HG03196 (cell line): ENCODE data around the gene OPN1MW2.
"Not testable (repeated sequence)": the region's sequence is repeated elsewhere in the genome, so short reads cannot be mapped to it uniquely, and the experiment has no call there.

Experiments used
- ATAC-seq: cut with Tn5 transposase; IDR thresholded peaks from one replicate; pipeline ENCODE4 v1.9.1; 2021; ENCODE audit not compliant: unreplicated experiment

The OPN1MW2 gene

GRCh38 chrX:154263072-154263471 lies 43.5 kb downstream of the OPN1MW2 start:
- not testable (repeated sequence) for ATAC-seq

DNA sequence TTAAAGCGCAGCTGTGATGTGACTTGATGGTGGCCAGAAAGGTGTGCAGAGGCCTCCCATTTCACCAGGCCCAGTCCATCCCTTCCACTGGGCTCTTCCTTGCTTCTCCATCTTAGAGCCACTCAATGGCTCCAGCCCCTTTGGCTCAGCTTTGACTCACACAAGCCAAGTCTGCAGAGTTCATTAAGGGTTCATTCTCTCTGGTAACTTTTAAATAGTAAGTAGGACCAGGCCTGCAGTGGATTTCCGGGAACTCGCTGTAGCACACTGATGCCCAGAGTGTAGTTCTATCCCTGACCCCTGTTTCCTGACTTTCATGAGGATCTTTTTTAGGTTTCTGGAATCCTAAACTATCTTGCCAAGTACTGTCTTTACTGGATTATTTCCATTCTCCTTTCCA lies 49.7 kb downstream of the OPN1MW2 start:
- not testable (repeated sequence) for ATAC-seq
